ENCODE results near the gene MGST3. TPM values are rescaled to one million over a fixed set of nuclear protein-coding genes. Genes with fewer than 3 reads are reported as not detected.
"Not testable (repeated sequence)": the region's sequence is repeated elsewhere in the genome, so short reads cannot be mapped to it uniquely, and the experiment has no call there.

Gene MGST3
- total RNA-seq, 6 experiments from 2014 or later, result 74.0 to 141 (median 103) TPM

GRCh38 chr1:165697881-165698760, 67.1 kb downstream of the MGST3 start, which contains the start of gene ALDH9A1:
Gene ALDH9A1 (minus strand): TSS chr1:165698562. CDS start chr1:165698558, 4 bp downstream.
- Histone ChIP-seq H3K9me3 (no peaks in the 10 kb centered on the region), H3K36me3 (peaks cover 0 to 4% (median 0%) of the 10 kb centered on the region in 4 donors), H3K4me3 (peak within 1 kb of the TSS; percentile 78 to 99 (median 84)), H3K27me3 (no peaks in the 10 kb centered on the region), H3K4me1 (peaks cover 0 to 29% (median 5%) of the 10 kb centered on the region in 4 donors), H3K27ac (peak within 1 kb of the TSS; percentile 76 to 92 (median 84))
- intact Hi-C loops (cut with DNase I), result no loop called here
- 0% methylated on average over 39 of the region's 65 CpGs for WGBS (ENCODE audit: insufficient coverage, low coverage, low lambda C conversion rate, missing lambda C conversion rate)
- DNase-seq, result peak; percentile 91 to 94 (median 92)
- peak; percentile 91 to 97 (median 94) for ATAC-seq
- TF ChIP-seq POLR2A (IDR thresholded peaks at IDR 0.05) (peak; percentile 89), CTCF (IDR thresholded peaks at IDR 0.05) (peak in 3 of 4 donors; percentile 37 to 44 (median 42))

- 1% methylated on average over 7 of the region's 7 CpGs for WGBS (ENCODE audit: insufficient coverage, low coverage, low lambda C conversion rate, missing lambda C conversion rate)
- Histone ChIP-seq H3K36me3 (peaks cover 0 to 4% (median 0%) of the 10 kb centered on the region in 4 donors), H3K27ac (peak overlapping the region in 2 of 3 donors; percentile 84 to 92), H3K9me3 (no peaks in the 10 kb centered on the region), H3K4me3 (peak overlapping the region; percentile 78 to 99 (median 84)), H3K4me1 (peaks cover 0 to 29% (median 5%) of the 10 kb centered on the region in 4 donors), H3K27me3 (no peaks in the 10 kb centered on the region)
- ATAC-seq (no peak), DNase-seq (no peak)
- intact Hi-C loops (cut with DNase I), result no loop called here
- TF ChIP-seq POLR2A (IDR thresholded peaks at IDR 0.05) (no peak), CTCF (IDR thresholded peaks at IDR 0.05) (no peak)
Observed at GRCh38 chr1:165698761-165699052, 67.7 kb downstream of the MGST3 start.

GRCh38 chr1:165699577-165699976, 68.5 kb downstream of the MGST3 start:
- intact Hi-C loops (cut with DNase I), result no loop called here
- Histone ChIP-seq H3K27ac (no peak overlapping the region), H3K4me1 (peaks cover 0 to 29% (median 5%) of the 10 kb centered on the region in 4 donors), H3K27me3 (no peaks in the 10 kb centered on the region), H3K36me3 (no peaks in the 10 kb centered on the region), H3K9me3 (no peaks in the 10 kb centered on the region), H3K4me3 (no peak overlapping the region)
- no peak for DNase-seq
- WGBS (ENCODE audit: insufficient coverage, low coverage, low lambda C conversion rate, missing lambda C conversion rate), result 85% methylated on average over 2 of the region's 3 CpGs
- no peak for ATAC-seq
- TF ChIP-seq POLR2A (IDR thresholded peaks at IDR 0.05), result no peak
- TF ChIP-seq CTCF (IDR thresholded peaks at IDR 0.05), result no peak

GRCh38 chr1:165701922-165702321, 70.9 kb downstream of the MGST3 start:
- peak in 1 of 3 donors; percentile 56 for DNase-seq
- H3K27ac ChIP-seq; H3K27me3 ChIP-seq; ATAC-seq; intact Hi-C loops (cut with DNase I); H3K9me3 ChIP-seq; H3K36me3 ChIP-seq; H3K4me3 ChIP-seq; H3K4me1 ChIP-seq: not testable (repeated sequence)
- 98% methylated on average over 6 of the region's 7 CpGs for WGBS (ENCODE audit: insufficient coverage, low coverage, low lambda C conversion rate, missing lambda C conversion rate)

- no peak for ATAC-seq
- Histone ChIP-seq H3K27ac (no peak overlapping the region), H3K36me3 (no peaks in the 10 kb centered on the region), H3K4me3 (no peak overlapping the region), H3K27me3 (no peaks in the 10 kb centered on the region), H3K4me1 (no peaks in the 10 kb centered on the region), H3K9me3 (no peaks in the 10 kb centered on the region)
- intact Hi-C loops (cut with DNase I), result no loop called here
- TF ChIP-seq CTCF (IDR thresholded peaks at IDR 0.05), result no peak
- no peak for TF ChIP-seq POLR2A (IDR thresholded peaks at IDR 0.05)
- DNase-seq, result no peak
- 88% methylated on average over 1 of the region's 2 CpGs for WGBS (ENCODE audit: insufficient coverage, low coverage, low lambda C conversion rate, missing lambda C conversion rate)
Observed at GRCh38 chr1:165703648-165704047, 72.6 kb downstream of the MGST3 start.
